Right ventricle myocardium superior (tissue), 1 donor: ENCODE measurements around the gene PDE2A. TPM values are rescaled to one million over a fixed set of nuclear protein-coding genes. Genes with fewer than 3 reads are reported as not detected.

Source experiments
- ATAC-seq: fragments of 200-7000 bp; cut with Tn5 transposase; one replicate; pipeline ENCODE4 v1.9.1; 2020; ENCODE audit warnings: mild to moderate bottlenecking; ENCODE audit not compliant: poor library complexity
- DNase-seq: peaks from one replicate; pipeline ENCODE4 v3.0.0-alpha.2; 2020
- intact Hi-C: fragments of 100-400 bp; cut with DNase I; formaldehyde crosslinking; loops from one replicate; pipeline ENCODE4 v1.11.2; 2022
- microRNA-seq: library from miRNA; unstranded; fragments of <30 nt; microRNA quantifications from one replicate; pipeline ENCODE4 v1.2.0, GENCODE V29; 2020
- total RNA-seq: library from RNA; stranded (reverse); fragmentation: NEBNext Ultra II Directional; extraction: Animal tissue kit (Norgen Biotek cat#: 25700); gene quantifications from one replicate; pipeline ENCODE4 v1.2.1, GENCODE V29; 2021
- donor health status: DM: no; HTN: yes; CAD: no; lungs with severe emphysema.

PDE2A gene
- total RNA-seq, 1 donor from 2014 or later, result 38.5 TPM

DNA sequence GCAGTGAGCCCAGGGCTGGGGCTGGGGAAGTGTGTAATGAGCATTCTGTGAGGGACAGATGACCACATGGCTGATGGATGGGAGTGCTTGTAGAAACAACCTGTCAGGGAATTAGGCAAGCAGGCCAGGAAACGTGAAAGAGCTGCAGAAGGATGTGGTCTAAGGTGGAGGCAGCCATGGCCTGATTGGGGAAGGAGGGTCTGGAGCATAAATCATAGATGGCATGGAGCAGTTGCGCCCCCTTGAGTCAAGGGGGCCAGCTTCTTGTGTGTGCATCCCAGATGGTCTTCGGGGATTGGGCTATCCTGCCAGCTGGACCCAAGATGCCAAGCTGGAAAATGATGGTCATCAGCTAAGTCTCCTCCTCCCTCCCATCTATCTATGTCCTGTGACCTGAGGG, 120.5 kb downstream of the PDE2A start:
- ATAC-seq, result no peak
- no peak for DNase-seq
- intact Hi-C loops, result no loop called here

GRCh38 chr11:72552399-72552910, 121.8 kb downstream of the PDE2A start:
- intact Hi-C loops, result no loop called here
- ATAC-seq (no peak), DNase-seq (no peak)

DNA sequence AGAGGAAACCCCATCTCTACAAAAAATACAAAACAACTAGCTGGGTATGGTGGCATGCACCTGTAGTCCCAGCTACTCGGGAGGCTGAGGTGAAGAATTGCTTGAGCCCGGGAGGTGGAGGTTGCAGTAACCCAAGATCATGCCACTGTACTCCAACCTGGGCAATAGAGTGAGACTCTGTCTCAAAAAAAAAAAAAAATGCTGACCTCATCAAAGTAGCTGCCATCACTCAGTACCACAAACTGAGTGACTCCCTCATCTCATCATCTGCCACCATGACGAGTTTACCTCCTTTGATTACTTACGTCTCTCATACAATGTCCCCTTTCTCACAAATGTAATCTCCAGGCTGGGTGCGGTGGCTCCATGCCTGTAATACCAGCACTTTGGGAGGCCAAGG, 122.7 kb downstream of the PDE2A start:
- intact Hi-C loops, result no loop called here
- ATAC-seq (no peak), DNase-seq (no peak)

- DNase-seq (no peak), ATAC-seq (no peak)
- intact Hi-C loops, result no loop called here
Observed at GRCh38 chr11:72548463-72548862, 125.8 kb downstream of the PDE2A start.

DNA sequence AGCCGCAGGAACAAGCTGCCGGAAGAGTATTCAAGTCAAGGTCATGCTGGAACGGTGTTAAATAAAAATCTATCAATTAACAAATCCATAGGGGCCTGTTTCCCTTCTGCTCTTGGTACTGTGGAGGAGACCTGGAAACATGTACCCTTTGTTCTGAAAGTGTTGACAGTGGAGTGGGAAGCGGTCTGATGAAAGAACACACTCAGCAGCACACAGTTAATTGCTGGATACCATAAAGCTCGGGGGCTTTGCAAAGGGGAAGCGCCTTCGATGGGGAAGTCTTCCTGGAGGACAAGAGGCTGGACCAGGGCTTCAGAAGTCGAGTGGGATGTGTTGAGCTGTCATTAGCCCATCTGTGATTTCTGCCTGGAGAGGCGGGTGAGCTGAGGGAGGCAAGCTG, 127.4 kb downstream of the PDE2A start:
- ATAC-seq, result no peak
- intact Hi-C loops, result no loop called here
- DNase-seq, result no peak

- ATAC-seq (no peak), DNase-seq (no peak)
- intact Hi-C loops, result no loop called here
Observed at GRCh38 chr11:72544589-72544988, 129.6 kb downstream of the PDE2A start.

DNA sequence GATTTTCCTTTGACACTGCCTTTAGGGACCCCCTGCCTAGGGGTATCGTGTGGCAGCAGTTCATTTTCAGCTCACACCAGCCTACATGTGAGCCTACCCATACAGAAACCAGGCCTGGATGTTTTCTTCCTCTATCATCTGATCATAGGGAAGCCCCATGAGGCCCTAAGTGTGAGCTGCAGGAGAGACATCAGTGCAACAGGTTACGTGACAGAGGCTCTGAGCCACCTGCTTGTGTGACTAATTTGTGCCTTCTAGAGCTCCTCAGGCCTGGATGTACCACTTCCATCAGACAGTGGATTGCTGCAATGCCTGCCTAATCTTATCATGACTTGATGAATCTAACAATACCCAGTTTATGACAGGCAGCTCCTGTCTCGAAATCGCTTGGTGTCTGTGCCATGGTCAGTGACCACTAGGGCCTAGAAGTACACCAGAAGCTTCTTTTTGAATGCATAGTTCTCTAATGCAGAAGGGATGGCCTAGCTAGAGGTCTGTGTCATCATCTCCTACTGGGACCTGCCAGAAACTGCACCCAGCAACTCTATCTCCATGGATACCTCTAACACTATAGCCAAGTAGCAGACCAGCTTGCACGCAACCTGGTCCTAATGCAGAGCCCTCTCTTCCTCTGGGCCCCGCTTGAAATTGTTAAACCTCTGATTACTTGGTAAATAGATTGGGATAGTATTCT, 130.2 kb downstream of the PDE2A start:
- ATAC-seq (no peak), DNase-seq (no peak)
- intact Hi-C loops, result no loop called here

GRCh38 chr11:72541257-72541974, 132.8 kb downstream of the PDE2A start:
- ATAC-seq (peak; percentile 71), DNase-seq (no peak)
- intact Hi-C loops, result no loop called here

- DNase-seq (no peak), ATAC-seq (no peak)
- intact Hi-C loops, result no loop called here
Observed at GRCh38 chr11:72537051-72537450, 137.2 kb downstream of the PDE2A start.

DNA sequence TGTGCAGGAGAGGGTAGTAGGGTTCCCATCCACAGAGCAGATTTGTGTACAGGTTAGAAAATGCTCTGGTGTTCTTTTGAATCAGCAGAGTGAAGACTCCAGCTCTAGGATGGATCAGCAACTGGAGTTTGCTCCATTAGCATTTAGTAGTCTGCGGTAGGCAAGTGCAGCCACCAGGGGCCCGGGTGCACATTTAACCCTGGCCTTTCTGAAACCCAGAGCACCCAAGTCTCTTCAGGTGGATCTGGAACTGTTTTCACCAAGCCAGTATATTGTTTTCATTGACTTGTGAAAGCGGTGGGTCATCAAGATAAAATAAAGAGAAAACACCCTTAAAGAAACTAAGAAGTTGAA, 139.1 kb downstream of the PDE2A start:
- intact Hi-C loops, result no loop called here
- no peak for ATAC-seq

GRCh38 chr11:72534371-72535193, 139.6 kb downstream of the PDE2A start:
- ATAC-seq (no peak), DNase-seq (no peak)
- intact Hi-C loops, result no loop called here

More for the DNA sequence above, 139.1 kb downstream of the PDE2A start:
- DNase-seq, result no peak

GRCh38 chr11:72529068-72529467, 145.2 kb downstream of the PDE2A start:
- DNase-seq (no peak), ATAC-seq (no peak)
- intact Hi-C loops, result no loop called here

DNA sequence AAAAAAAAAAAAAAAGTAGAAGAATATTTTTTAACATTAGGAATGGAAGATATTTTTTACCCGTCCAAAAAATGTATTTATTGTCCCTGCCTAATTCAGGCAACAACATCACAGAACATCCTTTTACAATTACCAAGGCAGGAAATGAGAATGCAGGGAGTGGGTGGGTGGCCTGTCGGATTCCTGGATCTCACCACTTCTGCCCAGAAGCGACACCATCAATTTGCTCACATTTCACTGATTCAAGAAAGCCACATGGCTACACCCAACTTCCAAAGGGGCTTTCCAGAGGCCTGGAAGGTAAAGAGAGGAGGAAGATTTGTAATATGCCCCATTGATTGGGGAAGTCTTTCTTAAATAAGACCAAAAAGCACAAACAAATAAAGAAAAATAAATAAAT, 146.1 kb downstream of the PDE2A start:
- intact Hi-C loops, result no loop called here
- DNase-seq, result no peak
- ATAC-seq, result no peak

Small RNAs within 50 kb of the gene (microRNA-seq; reads per million reads assigned to microRNA genes)
- 7,690 reads per million, percentile 95 among the genes with 10 or more reads in this experiment for gene MIR139

Other genes with a start within 250 kb of the PDE2A start
- gene CLPB, start 239.9 kb downstream of the PDE2A start, total RNA-seq, result 16.1 TPM
- gene ARAP1, start 78.0 kb upstream of the PDE2A start, total RNA-seq, result 58.0 TPM
- gene STARD10, start 119.6 kb upstream of the PDE2A start, total RNA-seq, result 117 TPM
- gene ATG16L2, start 140.0 kb upstream of the PDE2A start, total RNA-seq, result 16.8 TPM